OCI-LY7 (cell line): Measurements from ENCODE around the gene EIF3M. TPM values are rescaled to one million over a fixed set of nuclear protein-coding genes. Genes with fewer than 3 reads are reported as not detected.

Source experiments
- BruUV-seq: library from RNA; stranded (reverse); fragments of 400-500 nt; replicated peaks from 2 replicates; lab custom pipeline; 2021; lab: Mats Ljungman, UMichigan
- CTCF ChIA-PET: fragments of 300-600 bp; sonication (Branson Sonifier 250); formaldehyde crosslinking; loops from one replicate; lab custom pipeline; 2022; ENCODE audit warnings: antibody characterized with exemption; ENCODE audit not compliant: unreplicated experiment; lab: Charles Lee
- POLR2A ChIA-PET: fragments of 300-600 bp; sonication (Branson Sonifier 250); formaldehyde crosslinking; loops from one replicate; lab custom pipeline; 2022; ENCODE audit warnings: antibody characterized with exemption; lab: Charles Lee
- DNase-seq: peaks from one replicate; pipeline ENCODE4 v3.0.0-alpha.2; 2015; ENCODE audit warnings: low spot score
- H2AFZ ChIP-seq: fragments of 200-600 bp; sonication (generic), shearing (Covaris generic); 2 replicates; pipeline ENCODE4 v1.6.1; 2014; ENCODE audit warnings: mild to moderate bottlenecking, antibody characterized with exemption, low read length, moderate library complexity
- H3K27ac ChIP-seq: fragments of 200-600 bp; sonication (generic); 2 replicates; pipeline ENCODE4 v1.5.1; 2014; ENCODE audit warnings: mixed run types, low read depth, mild to moderate bottlenecking, moderate library complexity, low read length, inconsistent platforms; ENCODE audit not compliant: poor library complexity, severe bottlenecking
- H3K36me3 ChIP-seq: fragments of 200-600 bp; sonication (generic); 2 replicates; pipeline ENCODE4 v1.6.1; 2014; ENCODE audit warnings: mild to moderate bottlenecking, antibody characterized with exemption, low read length, moderate library complexity, mixed read lengths; ENCODE audit not compliant: insufficient read depth
- H3K4me1 ChIP-seq: fragments of 200-600 bp; sonication (generic); 2 replicates; pipeline ENCODE4 v1.5.1; 2014; ENCODE audit warnings: mild to moderate bottlenecking, low read length; ENCODE audit not compliant: insufficient read depth, poor library complexity, severe bottlenecking
- H3K4me2 ChIP-seq: fragments of 200-600 bp; sonication (generic); 2 replicates; pipeline ENCODE4 v1.6.1; 2014; ENCODE audit warnings: mild to moderate bottlenecking, low read length
- H3K4me3 ChIP-seq: fragments of 200-600 bp; sonication (generic); 2 replicates; pipeline ENCODE4 v1.5.1; 2014; ENCODE audit warnings: mild to moderate bottlenecking, low read depth, low read length; ENCODE audit not compliant: poor library complexity, severe bottlenecking
- H3K79me2 ChIP-seq: fragments of 200-600 bp; sonication (generic); 2 replicates; pipeline ENCODE4 v1.6.1; 2016; ENCODE audit warnings: low read depth, mild to moderate bottlenecking, low read length, moderate library complexity, mixed read lengths; ENCODE audit not compliant: insufficient read depth
- H3K9me2 ChIP-seq: fragments of 200-600 bp; sonication (generic); 2 replicates; pipeline ENCODE4 v1.6.1; 2016; ENCODE audit warnings: mild to moderate bottlenecking, low read length, mixed read lengths; ENCODE audit not compliant: insufficient read depth
- H3K9me3 ChIP-seq: fragments of 200-600 bp; sonication (generic); 2 replicates; pipeline ENCODE4 v1.6.1; 2014; ENCODE audit warnings: mild to moderate bottlenecking, mixed run types, low read length, mixed read lengths
- H4K20me1 ChIP-seq: fragments of 200-600 bp; sonication (generic); 2 replicates; pipeline ENCODE4 v1.6.1; 2014; ENCODE audit warnings: mild to moderate bottlenecking, antibody characterized with exemption, low read length, moderate library complexity, mixed read lengths; ENCODE audit not compliant: insufficient read depth
- CTCF ChIP-seq: fragments of 200-600 bp; sonication (generic); conservative IDR thresholded peaks from 2 replicates; pipeline ENCODE4 v1.5.1; 2014; ENCODE audit warnings: mild to moderate bottlenecking, antibody characterized with exemption, low read length, moderate library complexity, mixed read lengths
- EZH2phosphoT487 ChIP-seq: fragments of 200-600 bp; sonication (generic); IDR thresholded peaks from 2 replicates; pipeline ENCODE4 v1.6.1; 2018; ENCODE audit warnings: low read depth, borderline replicate concordance, mild to moderate bottlenecking, mixed run types, antibody characterized with exemption, low read length, moderate library complexity, mixed read lengths
- intact Hi-C: fragments of 100-400 bp; cut with micrococcal nuclease; formaldehyde crosslinking; loops from one replicate; pipeline ENCODE4 v1.10.0; 2022; ENCODE audit not compliant: unreplicated experiment
- total RNA-seq, 2 experiments: library from RNA; depleted of rRNA in 1 of 2; stranded (reverse); fragments of >200 nt in 1 of 2; shearing (Covaris generic) in 1 of 2; gene quantifications; 2 replicates each; pipeline ENCODE4 v1.2.3, GENCODE V29; 2014 to 2022

Gene EIF3M
- total RNA-seq, 2 experiments from 2014 or later, result 329 to 377 TPM

- no peaks in the 10 kb centered on the region for H3K9me3 ChIP-seq
- no peaks in the 10 kb centered on the region for H3K9me2 ChIP-seq
- H2AFZ ChIP-seq, result no peak overlapping the region
- CTCF ChIA-PET, result no interaction called here
- H3K4me1 ChIP-seq, result no peaks in the 10 kb centered on the region
- H3K79me2 ChIP-seq, result peaks cover 25% of the 10 kb centered on the region; the same call in 1 of the 2 replicates
- H3K4me2 ChIP-seq, result no peak overlapping the region
- peaks cover 100% of the 10 kb centered on the region for H3K36me3 ChIP-seq
- H4K20me1 ChIP-seq, result peaks cover 4% of the 10 kb centered on the region; the same call in 1 of the 2 replicates
- no peak overlapping the region for H3K4me3 ChIP-seq
- H3K27ac ChIP-seq, result no peak overlapping the region
- POLR2A ChIA-PET, result no interaction called here
- intact Hi-C loops, result no loop called here
- no TSS peak for BruUV-seq
- DNase-seq, result no peak
- TF ChIP-seq CTCF (no peak), EZH2phosphoT487 (no peak)
Measured at GRCh38 chr11:32597921-32598320, 14.3 kb downstream of the EIF3M start.

- H3K36me3 ChIP-seq, result peaks cover 94% of the 10 kb centered on the region
Measured at GRCh38 chr11:32602657-32603415, 19.2 kb downstream of the EIF3M start.

More at GRCh38 chr11:32602657-32603415, 19.2 kb downstream of the EIF3M start:
- H3K9me2 ChIP-seq, result no peaks in the 10 kb centered on the region
- no peak overlapping the region for H3K4me2 ChIP-seq
- no TSS peak for BruUV-seq
- intact Hi-C loops, result no loop called here
- H3K4me3 ChIP-seq, result no peak overlapping the region
- peaks cover 4% of the 10 kb centered on the region; the same call in 1 of the 2 replicates for H4K20me1 ChIP-seq
- H2AFZ ChIP-seq, result no peak overlapping the region
- DNase-seq, result no peak
- H3K27ac ChIP-seq, result no peak overlapping the region
- peaks cover 22% of the 10 kb centered on the region; the same call in 1 of the 2 replicates for H3K79me2 ChIP-seq
- H3K4me1 ChIP-seq, result no peaks in the 10 kb centered on the region
- ChIA-PET POLR2A (no interaction called here), CTCF (no interaction called here)
- H3K9me3 ChIP-seq, result no peaks in the 10 kb centered on the region
- TF ChIP-seq EZH2phosphoT487 (no peak), CTCF (no peak)
